SJCRH30 (cell line): ENCODE results near the gene SHISA3. TPM values are rescaled to one million over a fixed set of nuclear protein-coding genes. Genes with fewer than 3 reads are reported as not detected.

Experiments
- DNase-seq, 2 experiments: peaks; one replicate each; pipeline ENCODE4 v3.0.0-alpha.2; 2015 to 2020
- H3K27ac ChIP-seq: fragments of 250-450 bp; sonication (Bioruptor Pico); 2 replicates; pipeline ENCODE4 v1.5.1; 2020; ENCODE audit warnings: mild to moderate bottlenecking, moderate library complexity
- H3K27me3 ChIP-seq: fragments of 250-450 bp; sonication (Bioruptor Pico); 2 replicates; pipeline ENCODE4 v1.5.1; 2020; ENCODE audit warnings: mild to moderate bottlenecking, moderate library complexity
- H3K36me3 ChIP-seq: fragments of 250-450 bp; sonication (Bioruptor Pico); 2 replicates; pipeline ENCODE4 v1.5.1; 2020; ENCODE audit warnings: mild to moderate bottlenecking, moderate library complexity
- H3K4me1 ChIP-seq: fragments of 250-450 bp; sonication (Bioruptor Pico); 2 replicates; pipeline ENCODE4 v1.5.1; 2020; ENCODE audit warnings: mild to moderate bottlenecking, moderate library complexity
- H3K4me3 ChIP-seq: fragments of 250-450 bp; sonication (Bioruptor Pico); 2 replicates; pipeline ENCODE4 v1.5.1; 2020; ENCODE audit warnings: mild to moderate bottlenecking, moderate library complexity
- H3K9me3 ChIP-seq: fragments of 250-450 bp; sonication (Bioruptor Pico); replicated peaks from 2 replicates; pipeline ENCODE4 v1.5.1; 2020; ENCODE audit warnings: mild to moderate bottlenecking, moderate library complexity
- total RNA-seq: library from RNA; depleted of rRNA; stranded (reverse); fragments of >200 nt; shearing (Covaris generic); gene quantifications from 2 replicates; pipeline ENCODE4 v1.2.3, GENCODE V29; 2014

The SHISA3 gene
- total RNA-seq, 1 experiment from 2014 or later = not detected

DNA sequence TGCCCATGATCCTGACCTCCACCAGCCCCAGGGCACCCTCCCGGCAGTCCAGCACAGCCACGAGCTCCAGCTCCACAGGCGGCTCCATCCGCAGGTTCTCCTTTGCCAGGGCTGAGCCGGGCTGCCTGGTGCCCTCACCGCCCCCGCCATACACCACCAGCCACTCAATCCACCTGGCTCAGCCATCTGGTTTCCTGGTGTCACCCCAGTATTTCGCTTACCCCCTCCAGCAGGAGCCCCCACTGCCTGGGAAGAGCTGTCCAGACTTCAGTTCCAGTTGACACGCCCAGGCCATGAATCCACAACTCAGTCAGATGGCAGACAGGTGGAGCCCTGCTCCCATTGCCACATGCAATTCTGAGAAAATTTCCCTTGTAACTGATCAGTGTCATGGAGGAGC is 3.9 kb downstream of the SHISA3 start:
- DNase-seq = no peak
- no peak overlapping the region for H3K27ac ChIP-seq
- H3K4me3 ChIP-seq = no peak overlapping the region
- H3K4me1 ChIP-seq = no peaks in the 10 kb centered on the region
- no peaks in the 10 kb centered on the region for H3K36me3 ChIP-seq
- no peaks in the 10 kb centered on the region for H3K27me3 ChIP-seq
- H3K9me3 ChIP-seq = no peaks in the 10 kb centered on the region

DNA sequence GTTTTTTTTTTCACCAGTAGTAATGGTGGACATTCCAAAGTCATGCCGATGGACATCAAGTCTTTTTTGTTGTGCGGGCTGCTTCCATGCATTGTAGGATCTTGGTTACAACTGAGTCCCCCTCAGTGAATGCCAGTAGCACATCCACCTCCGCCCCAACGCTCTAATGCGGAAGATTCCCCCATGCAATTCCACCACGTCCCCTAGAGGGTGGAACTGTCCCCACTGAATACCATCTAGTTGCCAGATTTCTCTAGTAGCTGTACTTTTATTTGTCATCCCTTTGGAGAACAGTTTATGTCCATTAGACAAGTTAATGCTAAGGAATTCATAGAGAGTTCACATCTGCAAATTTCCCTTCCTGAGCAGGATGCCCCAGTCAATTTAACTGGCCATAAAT is 6.7 kb downstream of the SHISA3 start:
- DNase-seq = no peak
- H3K27ac ChIP-seq = no peak overlapping the region
- H3K4me1 ChIP-seq = no peaks in the 10 kb centered on the region
- H3K27me3 ChIP-seq = peaks cover 6% of the 10 kb centered on the region; the same call in 1 of the 2 replicates
- H3K36me3 ChIP-seq = no peaks in the 10 kb centered on the region
- no peak overlapping the region for H3K4me3 ChIP-seq
- no peaks in the 10 kb centered on the region for H3K9me3 ChIP-seq

DNA sequence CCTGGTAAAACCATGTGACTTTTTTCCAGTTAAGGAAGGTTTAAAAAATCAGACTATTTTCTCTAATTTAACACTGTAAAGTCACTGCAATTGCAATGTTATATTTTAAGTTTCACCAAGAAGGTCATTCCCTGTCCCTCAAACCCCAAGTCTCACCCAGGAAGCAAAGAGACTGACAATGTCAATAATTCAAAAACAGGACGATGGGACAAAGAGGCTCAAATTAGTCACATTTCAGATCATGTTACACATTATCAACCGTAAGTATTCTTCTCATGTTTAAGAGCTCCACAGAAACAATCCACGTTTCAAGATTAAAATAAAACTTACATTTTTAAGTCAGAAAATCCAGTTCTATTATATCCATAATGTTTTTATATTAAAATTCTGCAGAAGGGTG is 13.2 kb downstream of the SHISA3 start:
- no peak overlapping the region for H3K27ac ChIP-seq
- H3K36me3 ChIP-seq = no peaks in the 10 kb centered on the region
- no peaks in the 10 kb centered on the region for H3K9me3 ChIP-seq
- H3K27me3 ChIP-seq = peaks cover 11% of the 10 kb centered on the region
- no peak for DNase-seq
- no peak overlapping the region for H3K4me3 ChIP-seq
- no peaks in the 10 kb centered on the region for H3K4me1 ChIP-seq

DNA sequence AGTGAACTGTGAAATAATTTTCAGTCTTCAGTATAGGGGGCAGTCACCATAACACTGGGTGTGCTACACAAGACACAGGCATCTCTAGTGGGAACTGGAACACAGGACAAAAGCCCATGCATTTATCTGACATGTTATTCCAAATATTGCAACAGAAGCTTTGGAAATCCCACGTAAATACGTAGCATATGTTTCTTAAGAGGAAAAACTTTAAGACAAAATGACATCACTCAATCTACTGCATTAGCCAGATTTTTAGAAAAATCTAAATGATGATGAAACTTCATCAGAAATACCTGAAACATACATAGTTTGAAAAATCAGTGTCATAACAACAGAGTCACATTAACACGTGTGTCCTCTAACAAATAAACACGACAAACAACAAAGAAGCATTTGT is 14.5 kb downstream of the SHISA3 start:
- no peaks in the 10 kb centered on the region for H3K9me3 ChIP-seq
- no peak overlapping the region for H3K4me3 ChIP-seq
- H3K27ac ChIP-seq = no peak overlapping the region
- DNase-seq = no peak
- no peaks in the 10 kb centered on the region for H3K36me3 ChIP-seq
- no peaks in the 10 kb centered on the region for H3K4me1 ChIP-seq
- peaks cover 11% of the 10 kb centered on the region for H3K27me3 ChIP-seq

DNA sequence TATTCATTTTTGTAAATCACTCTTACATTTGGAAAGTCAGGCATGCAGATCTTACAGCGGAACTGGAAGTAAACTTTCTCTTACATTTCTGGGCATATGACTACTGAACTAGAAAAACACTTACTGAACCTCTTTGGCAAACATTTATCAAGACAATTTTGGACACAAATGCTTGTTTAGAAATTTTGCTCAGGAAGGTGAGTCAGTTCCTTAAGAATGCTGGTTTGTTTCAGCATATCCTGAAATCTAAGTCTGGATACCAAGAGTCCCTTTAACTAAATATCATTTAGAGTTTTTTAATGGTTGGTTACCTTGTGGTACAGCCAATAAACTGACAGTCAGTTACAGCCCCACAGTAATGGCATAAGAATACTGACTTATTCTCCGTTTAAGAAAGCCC is 15.0 kb downstream of the SHISA3 start:
- no peak overlapping the region for H3K4me3 ChIP-seq
- H3K9me3 ChIP-seq = no peaks in the 10 kb centered on the region
- H3K27ac ChIP-seq = no peak overlapping the region
- DNase-seq = no peak
- H3K36me3 ChIP-seq = no peaks in the 10 kb centered on the region
- H3K27me3 ChIP-seq = peaks cover 11% of the 10 kb centered on the region
- H3K4me1 ChIP-seq = no peaks in the 10 kb centered on the region

DNA sequence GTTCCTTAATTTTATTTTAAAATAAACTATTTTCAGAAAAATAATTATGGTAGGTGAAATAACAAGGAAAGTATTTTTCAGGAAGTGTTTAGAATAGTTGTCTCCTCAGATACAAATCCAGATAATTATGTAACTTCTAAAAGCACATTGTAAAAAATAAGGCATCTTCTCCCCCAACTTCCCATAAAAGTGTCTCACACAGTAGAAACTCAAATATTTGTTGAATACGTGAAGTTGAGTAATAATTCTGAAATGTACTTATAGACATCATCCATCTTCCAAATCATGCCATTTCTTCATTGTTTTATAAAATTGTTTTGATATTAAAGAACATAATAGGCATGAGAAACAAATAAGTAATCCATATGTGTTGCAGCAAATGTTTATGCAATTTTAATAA is 18.0 kb downstream of the SHISA3 start:
- no peaks in the 10 kb centered on the region for H3K36me3 ChIP-seq
- H3K9me3 ChIP-seq = no peaks in the 10 kb centered on the region
- H3K27me3 ChIP-seq = peaks cover 8% of the 10 kb centered on the region
- no peaks in the 10 kb centered on the region for H3K4me1 ChIP-seq
- H3K27ac ChIP-seq = no peak overlapping the region
- H3K4me3 ChIP-seq = no peak overlapping the region
- DNase-seq = no peak

DNA sequence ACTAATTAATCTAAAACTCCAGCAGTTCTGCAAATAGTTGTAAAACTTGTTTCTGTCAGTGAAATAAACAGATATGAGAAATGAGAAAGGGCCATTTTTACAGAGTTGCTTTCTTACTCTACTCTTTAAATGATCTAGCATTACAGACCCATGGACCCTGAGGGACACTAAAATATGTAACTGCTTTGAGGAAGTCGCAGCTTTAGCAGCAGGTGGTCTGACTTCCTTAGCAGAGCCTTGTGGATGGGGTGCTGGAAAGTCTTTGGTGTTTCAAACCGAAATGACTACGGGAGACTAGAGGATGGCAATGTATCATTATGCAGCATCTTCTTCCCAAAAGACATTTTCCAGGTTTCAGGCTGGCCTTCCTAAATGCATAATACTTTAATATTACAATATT is 18.7 kb downstream of the SHISA3 start:
- Histone ChIP-seq H3K27me3 (peaks cover 8% of the 10 kb centered on the region), H3K36me3 (no peaks in the 10 kb centered on the region), H3K4me1 (no peaks in the 10 kb centered on the region), H3K9me3 (no peaks in the 10 kb centered on the region), H3K27ac (no peak overlapping the region), H3K4me3 (no peak overlapping the region)
- no peak for DNase-seq

DNA sequence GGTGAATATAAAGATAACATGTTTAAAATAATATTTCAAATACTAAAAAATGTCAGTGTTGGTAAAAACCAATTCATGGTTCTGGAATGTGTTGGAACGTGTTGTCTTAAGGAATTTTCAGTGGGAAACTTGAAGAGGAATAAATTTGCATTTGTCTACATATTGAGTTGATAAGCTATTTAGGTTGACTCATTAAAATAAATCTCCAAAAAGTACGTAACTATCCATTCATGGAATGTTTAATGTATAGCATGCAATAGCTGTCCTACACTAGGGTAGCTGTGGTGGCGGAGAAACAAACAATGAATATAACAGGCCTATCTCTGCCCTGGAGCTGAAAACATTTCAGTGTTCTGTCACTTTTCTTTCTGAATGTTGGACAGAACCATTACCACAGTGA is 20.3 kb downstream of the SHISA3 start:
- Histone ChIP-seq H3K27ac (no peak overlapping the region), H3K36me3 (no peaks in the 10 kb centered on the region), H3K27me3 (peaks cover 3% of the 10 kb centered on the region), H3K4me1 (no peaks in the 10 kb centered on the region), H3K4me3 (no peak overlapping the region), H3K9me3 (no peaks in the 10 kb centered on the region)
- no peak for DNase-seq

DNA sequence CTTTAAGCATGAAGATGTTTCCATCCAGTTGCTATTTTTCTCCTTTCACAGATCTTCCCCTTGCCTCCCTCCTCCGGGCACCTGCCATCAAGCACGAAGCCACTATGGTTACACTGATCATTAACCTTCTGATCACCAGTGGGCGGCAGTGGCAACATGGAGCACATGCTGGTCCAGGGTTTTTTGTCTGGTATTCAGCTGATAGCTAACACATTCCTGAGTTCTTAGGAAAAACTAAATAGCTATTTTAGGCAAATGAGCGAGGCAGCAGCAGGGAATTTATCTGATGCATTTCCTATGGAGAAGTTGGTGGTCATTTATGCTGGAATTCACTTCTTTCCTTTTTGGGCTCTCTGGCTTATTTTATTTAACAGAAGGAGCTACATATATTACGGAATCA is 22.9 kb downstream of the SHISA3 start:
- Histone ChIP-seq H3K36me3 (no peaks in the 10 kb centered on the region), H3K27ac (no peak overlapping the region), H3K4me1 (no peaks in the 10 kb centered on the region), H3K27me3 (peaks cover 6% of the 10 kb centered on the region; the same call in 1 of the 2 replicates), H3K4me3 (no peak overlapping the region), H3K9me3 (no peaks in the 10 kb centered on the region)
- no peak for DNase-seq

DNA sequence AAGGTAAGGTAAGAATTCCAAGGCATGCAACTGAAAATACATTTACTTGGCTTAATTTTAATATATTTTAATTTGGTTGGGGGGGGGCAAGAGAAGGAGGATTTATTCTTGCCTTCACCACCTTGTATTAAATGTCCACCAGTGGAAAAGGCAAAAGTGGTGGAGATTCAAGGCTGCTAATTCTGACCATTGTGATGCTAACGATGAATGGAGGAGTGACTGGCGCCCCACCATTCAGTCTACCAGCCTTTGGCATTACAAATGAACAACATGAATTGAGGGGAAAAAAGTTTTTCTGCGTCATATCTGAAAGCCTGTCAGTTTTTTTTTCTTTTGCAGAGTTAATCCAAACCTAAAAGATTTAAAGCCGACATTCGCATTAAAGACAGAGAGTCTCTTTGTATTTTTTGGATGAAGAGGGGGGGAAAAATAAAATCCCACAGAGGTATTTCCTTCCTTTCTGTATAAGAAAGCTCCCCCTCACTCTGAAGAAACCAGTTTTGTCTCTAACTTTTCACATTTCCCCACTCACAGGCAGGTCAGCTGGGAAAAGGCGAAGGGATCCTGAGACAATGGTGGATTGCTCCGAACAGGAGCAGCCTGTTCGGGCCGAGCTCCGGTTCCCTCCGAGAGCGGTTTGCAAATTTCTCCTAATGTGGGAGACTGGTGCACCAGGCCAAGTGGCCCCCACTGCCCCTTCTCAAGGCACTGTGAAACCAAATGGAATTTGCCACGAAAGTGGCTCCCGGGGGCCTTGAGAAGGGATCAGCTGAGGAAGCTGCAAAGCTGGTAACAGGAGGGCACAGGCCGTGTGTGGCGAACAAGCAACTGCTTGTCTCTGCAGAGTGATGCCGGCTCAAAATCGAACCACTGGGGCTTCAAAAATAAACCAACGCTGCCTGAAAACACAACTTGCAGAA is 28.1 kb downstream of the SHISA3 start:
- no peak for DNase-seq
- Histone ChIP-seq H3K36me3 (no peaks in the 10 kb centered on the region), H3K4me1 (no peaks in the 10 kb centered on the region), H3K27me3 (peaks cover 6% of the 10 kb centered on the region; the same call in 1 of the 2 replicates), H3K9me3 (no peaks in the 10 kb centered on the region), H3K27ac (no peak overlapping the region), H3K4me3 (no peak overlapping the region)

DNA sequence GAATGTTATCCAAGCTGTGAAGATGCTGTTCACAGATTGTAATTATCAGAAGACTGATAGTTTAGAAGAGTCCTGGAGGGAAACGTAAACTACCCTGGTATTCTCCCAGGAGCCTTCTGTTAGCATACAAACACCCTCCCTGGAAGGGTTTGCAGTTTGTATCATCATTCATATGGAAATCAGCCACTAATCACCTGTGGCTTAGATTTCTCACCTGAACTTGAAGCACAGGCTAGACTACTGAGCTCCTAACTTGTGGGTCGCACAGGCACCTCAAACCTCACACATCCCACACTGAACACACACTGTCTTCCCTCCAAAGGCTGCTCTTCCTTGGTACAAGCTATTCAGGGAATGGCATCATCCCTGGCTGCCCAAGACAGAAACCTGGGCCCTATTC is 30.7 kb downstream of the SHISA3 start:
- Histone ChIP-seq H3K27me3 (peaks cover 6% of the 10 kb centered on the region; the same call in 1 of the 2 replicates), H3K4me3 (no peak overlapping the region), H3K27ac (no peak overlapping the region), H3K9me3 (no peaks in the 10 kb centered on the region), H3K4me1 (no peaks in the 10 kb centered on the region), H3K36me3 (no peaks in the 10 kb centered on the region)
- no peak for DNase-seq

DNA sequence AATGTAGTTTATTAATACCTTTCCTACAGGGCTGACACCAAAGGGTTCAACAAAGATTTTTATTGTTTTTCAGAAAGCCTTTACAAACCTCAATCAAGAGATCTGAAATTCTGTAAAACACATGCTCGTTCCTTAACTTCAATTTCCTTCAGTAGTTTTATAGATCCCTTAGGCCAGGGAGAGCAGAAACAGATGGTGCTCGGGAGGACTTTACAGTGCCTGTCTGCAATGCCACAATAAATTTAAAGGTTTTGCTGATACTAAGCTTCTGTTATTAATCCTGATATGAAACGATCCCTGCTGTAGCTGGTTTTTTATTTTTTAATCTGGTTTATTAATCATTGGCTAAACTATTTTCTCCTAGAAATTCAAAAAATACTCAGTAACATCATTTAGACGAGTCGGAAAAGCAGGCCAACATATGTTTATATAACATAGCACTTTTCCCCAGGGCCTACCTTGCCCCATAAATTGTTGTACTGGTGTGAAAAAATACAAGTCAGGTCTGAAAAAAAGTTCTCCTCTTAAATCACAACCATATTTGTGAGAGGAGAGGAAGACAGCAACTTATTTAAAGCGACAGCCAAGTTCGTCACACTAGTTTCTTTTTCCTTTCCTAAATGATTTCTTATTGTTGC is 39.8 kb downstream of the SHISA3 start:
- no peak overlapping the region for H3K4me3 ChIP-seq
- DNase-seq = no peak
- no peak overlapping the region for H3K27ac ChIP-seq

DNA sequence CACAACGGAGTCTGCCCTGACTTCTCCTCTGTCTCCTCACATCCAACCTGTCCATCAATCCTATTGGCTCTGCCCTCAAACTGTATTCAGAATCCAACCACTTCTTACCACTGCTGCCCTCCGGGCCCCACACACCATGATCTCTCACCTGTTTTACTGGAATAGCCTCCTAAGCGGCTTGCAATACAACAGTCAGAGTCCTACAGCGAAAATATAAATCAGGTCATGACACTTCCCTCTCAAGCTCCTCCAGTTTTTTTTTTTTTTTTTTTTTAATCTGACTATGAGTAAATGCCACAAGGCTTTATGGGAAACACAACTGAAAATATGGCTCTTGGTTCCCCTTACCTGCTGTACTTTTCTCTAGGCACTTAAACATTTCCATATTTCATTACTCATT is 42.8 kb downstream of the SHISA3 start:
- Histone ChIP-seq H3K27ac (no peak overlapping the region), H3K4me1 (no peaks in the 10 kb centered on the region)
- no peak for DNase-seq

More for the DNA sequence above, 39.8 kb downstream of the SHISA3 start:
- H3K27me3 ChIP-seq = peaks cover 26% of the 10 kb centered on the region
- H3K4me1 ChIP-seq = no peaks in the 10 kb centered on the region
- H3K36me3 ChIP-seq = no peaks in the 10 kb centered on the region
- no peaks in the 10 kb centered on the region for H3K9me3 ChIP-seq

DNA sequence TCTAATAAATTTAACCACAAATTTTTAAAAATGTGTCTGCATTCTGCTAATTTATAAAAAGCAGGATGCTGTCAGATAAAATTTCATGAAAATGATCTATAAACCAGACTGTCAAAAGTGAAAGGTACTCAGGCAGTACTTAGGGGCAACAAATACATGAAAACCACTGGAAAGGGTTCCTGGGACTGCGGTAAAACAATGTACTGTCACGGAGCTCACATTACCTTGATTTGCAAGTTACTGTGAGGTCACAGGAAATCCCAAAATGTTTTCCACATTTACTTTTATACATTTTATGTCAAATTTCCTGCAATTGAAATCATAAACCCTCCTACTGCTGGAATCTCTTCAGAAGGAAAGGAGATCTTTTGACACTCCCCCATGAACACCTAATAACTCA is 45.3 kb downstream of the SHISA3 start:
- no peak for DNase-seq
- Histone ChIP-seq H3K4me3 (no peak overlapping the region), H3K27ac (no peak overlapping the region), H3K9me3 (no peaks in the 10 kb centered on the region), H3K27me3 (peaks cover 23% of the 10 kb centered on the region), H3K36me3 (no peaks in the 10 kb centered on the region), H3K4me1 (no peaks in the 10 kb centered on the region)

More for the DNA sequence above, 42.8 kb downstream of the SHISA3 start:
- no peaks in the 10 kb centered on the region for H3K36me3 ChIP-seq
- H3K27me3 ChIP-seq = peaks cover 31% of the 10 kb centered on the region
- no peak overlapping the region for H3K4me3 ChIP-seq
- H3K9me3 ChIP-seq = no peaks in the 10 kb centered on the region

DNA sequence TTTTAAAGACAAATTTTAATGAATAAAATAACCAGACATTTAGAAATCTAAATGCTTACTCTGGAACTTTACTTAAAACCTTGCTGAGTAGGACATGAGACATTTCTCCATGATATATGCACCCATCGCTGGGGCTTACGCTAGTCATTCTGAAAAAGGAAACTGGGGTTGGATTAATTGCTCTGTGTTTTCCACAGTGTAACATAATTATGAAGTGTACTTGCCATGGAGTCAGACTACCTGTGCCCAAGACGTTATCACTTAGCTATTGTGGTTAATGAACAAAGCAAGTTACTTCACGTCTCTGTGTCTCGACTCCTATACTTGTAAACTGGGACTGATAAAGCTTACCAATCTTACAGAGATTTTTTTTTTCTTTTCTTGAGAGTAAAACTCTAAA is 47.8 kb downstream of the SHISA3 start:
- Histone ChIP-seq H3K27ac (no peak overlapping the region), H3K9me3 (no peaks in the 10 kb centered on the region), H3K27me3 (peaks cover 7% of the 10 kb centered on the region; the same call in 1 of the 2 replicates), H3K4me3 (no peak overlapping the region), H3K4me1 (no peaks in the 10 kb centered on the region), H3K36me3 (no peaks in the 10 kb centered on the region)
- DNase-seq = no peak
